H1 (cell line): Measurements from ENCODE around the gene ZNF225. TPM values are rescaled to one million over a fixed set of nuclear protein-coding genes. Genes with fewer than 3 reads are reported as not detected.

Experiments used
- ASH2L ChIP-seq: fragments of 200-600, 300-600 bp; sonication (generic); IDR thresholded peaks from one replicate; pipeline ENCODE4 v1.7.1; 2017; ENCODE audit warnings: low read length
- BCL11A ChIP-seq, 2 experiments: IDR thresholded peaks; one replicate each; pipeline ENCODE4 v1.6.1; 2011; ENCODE audit warnings: low read depth in 2 of 2, low read length in 2 of 2, mild to moderate bottlenecking in 2 of 2
- CHD2 ChIP-seq: IDR thresholded peaks from 2 replicates; pipeline ENCODE4 v1.6.1; 2012; ENCODE audit warnings: low read length, improper control_type of control experiment
- CHD7 ChIP-seq: fragments of 300-600 bp; sonication (generic); IDR thresholded peaks from 2 replicates; pipeline ENCODE4 v1.7.1; 2012; ENCODE audit warnings: low read length, moderate library complexity, mild to moderate bottlenecking, inconsistent platforms; ENCODE audit not compliant: insufficient replicate concordance
- KDM5A ChIP-seq: fragments of 200-600 bp; IDR thresholded peaks from 2 replicates; pipeline ENCODE4 v1.7.1; 2012; ENCODE audit warnings: mild to moderate bottlenecking, low read length, inconsistent platforms, mixed read lengths
- POLR2A ChIP-seq, 2 experiments: IDR thresholded peaks; 1 replicate in 1 of 2; 2 replicates in 1 of 2; pipeline ENCODE4 v1.6.1; 2011; ENCODE audit warnings: low read depth in 2 of 2, low read length in 2 of 2, mild to moderate bottlenecking in 2 of 2; ENCODE audit errors: control extremely low read depth in 1 of 2
- POLR2AphosphoS5 ChIP-seq: IDR thresholded peaks from 2 replicates; pipeline ENCODE4 v1.6.1; 2011; ENCODE audit warnings: low read depth, low read length
- RXRA ChIP-seq: IDR thresholded peaks from 2 replicates; pipeline ENCODE4 v1.6.1; 2011; ENCODE audit warnings: low read depth, mild to moderate bottlenecking, low read length, moderate library complexity; ENCODE audit not compliant: insufficient read depth
- SIX5 ChIP-seq: IDR thresholded peaks from 2 replicates; pipeline ENCODE4 v1.6.1; 2011; ENCODE audit warnings: mild to moderate bottlenecking, low read depth, low read length
- YY1 ChIP-seq: IDR thresholded peaks from 2 replicates; pipeline ENCODE4 v1.6.1; 2011; ENCODE audit warnings: low read depth, mild to moderate bottlenecking, low read length
- polyA plus RNA-seq, 7 experiments: library from polyadenylated mRNA; depleted of rRNA in 3 of 7; stranded (reverse) in 5 of 7; unstranded in 2 of 7; fragments of >200 nt in 5 of 7; fragments of 200-250 nt in 2 of 7; gene quantifications; 1 replicate in 5 of 7; 2 replicates in 1 of 7; 4 replicates in 1 of 7; pipeline versions ENCODE4 v1.2.1 to v1.2.3, GENCODE V29; 2011 to 2013; ENCODE audit warnings: missing spikeins in 2 of 7, mixed read lengths in 2 of 7
- total RNA-seq: library from RNA; stranded (reverse); fragmentation: NEBNext Ultra II Directional; extraction: Animal tissue kit (Norgen Biotek cat#: 25700); gene quantifications from 2 replicates; pipeline ENCODE4 v1.2.1, GENCODE V29; 2021

ZNF225 gene
- total and polyA plus RNA-seq, 2 of the 8 experiments (the other 6 are each of a cell fraction or from before 2014, with no cell fraction given), result 0.98 to 5.0 TPM

GRCh38 chr19:44156475-44156874, 43.3 kb downstream of the ZNF225 start (continued):
- TF ChIP-seq CHD7, result no peak
- TF ChIP-seq ASH2L, result no peak
- no peak for TF ChIP-seq BCL11A (IDR thresholded peaks at IDR 0.05; ENCODE audit: low read depth in 2 of 2, low read length in 2 of 2)
- TF ChIP-seq KDM5A, result no peak
- TF ChIP-seq POLR2AphosphoS5, result no peak
- TF ChIP-seq SIX5, result no peak
- no peak for TF ChIP-seq CHD2
- TF ChIP-seq RXRA, result no peak
- no peak for TF ChIP-seq YY1
- TF ChIP-seq POLR2A (IDR thresholded peaks at IDR 0.05; ENCODE audit: control extremely low read depth in 1 of 2, low read depth in 2 of 2, low read length in 2 of 2), result no peak
